A549 (cell line): ENCODE results near the gene FCN1. TPM values are rescaled to one million over a fixed set of nuclear protein-coding genes. Genes with fewer than 3 reads are reported as not detected.

Experiments
- ATAC-seq, 2 experiments: fragments of 200-7000 bp in 1 of 2; fragments of >200 bp in 1 of 2; cut with Nextera tagmentation in 1 of 2; cut with Tn5 transposase in 1 of 2; 3 replicates each; pipeline versions ENCODE4 v1.8.0 to v1.9.1; 2018 to 2020; ENCODE audit warnings: mild to moderate bottlenecking in 1 of 2, moderate library complexity in 1 of 2
- CTCF ChIA-PET: fragments of 300-600 bp; sonication (Branson Sonifier 250); formaldehyde crosslinking; extraction: SDS; loops from one replicate; lab custom pipeline; 2021; ENCODE audit warnings: antibody characterized with exemption, inconsistent platforms; lab: Yijun Ruan, JAX
- POLR2A ChIA-PET: fragments of 350-600 bp; formaldehyde crosslinking; extraction: SDS; loops from one replicate; lab custom pipeline; 2021; ENCODE audit warnings: antibody characterized with exemption, inconsistent platforms; lab: Yijun Ruan, JAX
- DNase-seq, 2 experiments: peaks; one replicate each; pipeline versions ENCODE4 v3.0.0 to v3.0.0-alpha.2; 2011 to 2016; ENCODE audit warnings: low read depth in 1 of 2, low spot score in 1 of 2
- FAIRE-seq: peaks from 2 replicates; lab custom pipeline; 2011; peaks lifted over from hg19 to GRCh38; lab: Jason Lieb, UNC
- H3K27ac ChIP-seq, 2 experiments: fragments of >200 bp; sonication (Bioruptor Twin); formaldehyde crosslinking; 3 replicates each; pipeline ENCODE4 v1.5.1; 2016 to 2017
- H3K4me1 ChIP-seq: fragments of >200 bp; sonication (Bioruptor Twin); formaldehyde crosslinking; 3 replicates; pipeline ENCODE4 v1.6.1; 2016
- H3K4me2 ChIP-seq: fragments of >200 bp; sonication (Bioruptor Twin); formaldehyde crosslinking; 3 replicates; pipeline ENCODE4 v1.6.1; 2016
- H3K4me3 ChIP-seq: fragments of >200 bp; sonication (Bioruptor Twin); formaldehyde crosslinking; 3 replicates; pipeline ENCODE4 v1.5.1; 2016
- H3K9me3 ChIP-seq: fragments of >200 bp; sonication (Bioruptor Twin); formaldehyde crosslinking; 3 replicates; pipeline ENCODE4 v1.6.1; 2016
- CBX2 ChIP-seq: fragments of 200-600 bp; sonication (generic); IDR thresholded peaks from 2 replicates; pipeline ENCODE4 v1.6.1; 2016; ENCODE audit warnings: low read depth, mild to moderate bottlenecking, borderline replicate concordance
- CBX8 ChIP-seq: fragments of 200-600 bp; sonication (generic); IDR thresholded peaks from 2 replicates; pipeline ENCODE4 v1.6.1; 2016
- CEBPB ChIP-seq, 2 experiments: fragments of >200 bp in 1 of 2; sonication (Bioruptor Twin) in 1 of 2; formaldehyde crosslinking in 1 of 2; IDR thresholded peaks; 2 replicates each; pipeline ENCODE4 v1.6.1; 2012 to 2016
- ELK1 ChIP-seq: fragments of 150-350 bp; IDR thresholded peaks from 2 replicates; pipeline ENCODE4 v1.6.1; 2014; ENCODE audit warnings: low read depth, mild to moderate bottlenecking, low read length
- ESRRA ChIP-seq: fragments of 150-350 bp; IDR thresholded peaks from 2 replicates; pipeline ENCODE4 v1.6.1; 2014; ENCODE audit warnings: mild to moderate bottlenecking, low read length, borderline replicate concordance
- FOXS1 ChIP-seq: fragments of 250-450 bp; sonication (Bioruptor Pico); IDR thresholded peaks from 2 replicates; pipeline ENCODE4 v1.5.0; 2020; ENCODE audit warnings: mild to moderate bottlenecking, moderate library complexity
- HMGXB4 ChIP-seq: fragments of 250-450 bp; sonication (Bioruptor Pico); IDR thresholded peaks from 2 replicates; pipeline ENCODE4 v1.5.0; 2021; ENCODE audit warnings: mild to moderate bottlenecking, moderate library complexity, borderline replicate concordance
- HOXA7 ChIP-seq: fragments of 250-450 bp; sonication (Bioruptor Pico); IDR thresholded peaks from 2 replicates; pipeline ENCODE4 v1.5.0; 2020; ENCODE audit warnings: mild to moderate bottlenecking, moderate library complexity
- HOXB13 ChIP-seq: fragments of 250-450 bp; sonication (Bioruptor Pico); IDR thresholded peaks from 2 replicates; pipeline ENCODE4 v1.5.0; 2020; ENCODE audit warnings: low read depth, mild to moderate bottlenecking, moderate library complexity
- JUN ChIP-seq, 2 experiments: fragments of >200 bp; sonication (Bioruptor Twin); formaldehyde crosslinking; IDR thresholded peaks; 2 replicates in 1 of 2; 3 replicates in 1 of 2; pipeline ENCODE4 v1.6.1; 2016 to 2017
- MAFK ChIP-seq: fragments of 450-650 bp; IDR thresholded peaks from 2 replicates; pipeline ENCODE4 v1.6.1; 2014; ENCODE audit not compliant: partially characterized antibody
- MAZ ChIP-seq: fragments of 150-350 bp; IDR thresholded peaks from 2 replicates; pipeline ENCODE4 v1.6.1; 2014; ENCODE audit warnings: antibody characterized with exemption, low read depth, low read length, borderline replicate concordance
- MYC ChIP-seq: IDR thresholded peaks from 2 replicates; pipeline ENCODE4 v1.6.1; 2012; ENCODE audit warnings: mild to moderate bottlenecking, inconsistent platforms, low read length, improper control_type of control experiment, borderline replicate concordance
- NFE2L2 ChIP-seq: fragments of 150-350 bp; conservative IDR thresholded peaks from 2 replicates; pipeline ENCODE4 v1.6.1; 2014; ENCODE audit warnings: low read length
- NPAS2 ChIP-seq: fragments of 250-450 bp; sonication (Bioruptor Pico); IDR thresholded peaks from 2 replicates; pipeline ENCODE4 v1.8.0; 2022; ENCODE audit warnings: mild to moderate bottlenecking, moderate library complexity, borderline replicate concordance
- POLR2AphosphoS2 ChIP-seq: conservative IDR thresholded peaks from 2 replicates; pipeline ENCODE4 v1.6.1; 2012; ENCODE audit warnings: low read length, improper control_type of control experiment, inconsistent platforms
- RAD21 ChIP-seq, 2 experiments: fragments of >200 bp in 1 of 2; sonication (Bioruptor Twin) in 1 of 2; formaldehyde crosslinking in 1 of 2; IDR thresholded peaks in 1 of 2; conservative IDR thresholded peaks in 1 of 2; 2 replicates in 1 of 2; 3 replicates in 1 of 2; pipeline ENCODE4 v1.6.1; 2012 to 2018; ENCODE audit warnings: inconsistent platforms in 1 of 2
- RCOR1 ChIP-seq: fragments of 150-350 bp; IDR thresholded peaks from 2 replicates; pipeline ENCODE4 v1.6.1; 2014; ENCODE audit warnings: antibody characterized with exemption, low read length, low read depth
- RNF2 ChIP-seq: fragments of 200-600 bp; sonication (generic); IDR thresholded peaks from 2 replicates; pipeline ENCODE4 v1.6.1; 2016; ENCODE audit warnings: low read depth, mild to moderate bottlenecking, antibody characterized with exemption, moderate library complexity, borderline replicate concordance
- SMC3 ChIP-seq: fragments of >200 bp; sonication (Bioruptor Twin); formaldehyde crosslinking; IDR thresholded peaks from 3 replicates; pipeline ENCODE4 v1.6.1; 2018; ENCODE audit warnings: inconsistent platforms
- TFCP2L1 ChIP-seq: fragments of 250-450 bp; sonication (Bioruptor Pico); IDR thresholded peaks from 2 replicates; pipeline ENCODE4 v1.5.0; 2021; ENCODE audit warnings: mild to moderate bottlenecking
- TP53 ChIP-seq: fragments of 250-450 bp; sonication (Bioruptor Pico); IDR thresholded peaks from 2 replicates; pipeline ENCODE4 v1.5.0; 2021; ENCODE audit warnings: mild to moderate bottlenecking, moderate library complexity
- USF2 ChIP-seq: fragments of 450-650 bp; IDR thresholded peaks from 2 replicates; pipeline ENCODE4 v1.6.1; 2014; ENCODE audit warnings: antibody characterized with exemption
- ZC3H11A ChIP-seq: fragments of 450-650 bp; IDR thresholded peaks from 2 replicates; pipeline ENCODE4 v1.6.1; 2014; ENCODE audit warnings: antibody characterized with exemption, mild to moderate bottlenecking
- ZFP36 ChIP-seq: fragments of 450-650 bp; IDR thresholded peaks from 2 replicates; pipeline ENCODE4 v1.6.1; 2014; ENCODE audit warnings: borderline replicate concordance; ENCODE audit not compliant: partially characterized antibody
- ZSCAN20 ChIP-seq: fragments of 250-450 bp; sonication (Bioruptor Pico); IDR thresholded peaks from 2 replicates; pipeline ENCODE4 v1.8.0; 2022; ENCODE audit warnings: mild to moderate bottlenecking, moderate library complexity
- WGBS: methylation state at CpG from one replicate; pipeline ENCODE4 v1.1.6; 2017; ENCODE audit errors: missing lambda C conversion rate; 5-methylcytosine and 5-hydroxymethylcytosine counted together
- polyA plus RNA-seq, 4 experiments: library from polyadenylated mRNA; depleted of rRNA in 3 of 4; stranded (reverse); fragments of >200 nt; fragmentation: RNase III in 1 of 4; extraction: RNeasy Plus Mini Kit Qiagen cat#74134 plus additional on column Dnase treatment in 1 of 4; gene quantifications; 2 replicates in 3 of 4; 3 replicates in 1 of 4; pipeline ENCODE4 v1.2.3, GENCODE V29; 2011 to 2017
- TF ChIP-seq, protein P1 (sequence below): IDR thresholded peaks from 2 replicates; pipeline ENCODE4 v1.6.1; 2012

The FCN1 gene
- polyA plus RNA-seq, 2 of the 4 experiments (the other 2 are of a cell fraction) = not detected

GRCh38 chr9:134951461-134951860, 33.7 kb upstream of the FCN1 start:
- H3K9me3 ChIP-seq = peaks cover 2% of the 10 kb centered on the region; the same call in 1 of the 3 replicates
- no peak for DNase-seq
- ATAC-seq = no peak
- H3K27ac ChIP-seq = no peak overlapping the region
- ChIA-PET CTCF (no interaction called here), POLR2A (no interaction called here)
- H3K4me1 ChIP-seq = no peaks in the 10 kb centered on the region
- TF ChIP-seq JUN (IDR thresholded peaks at IDR 0.05) = no peak
- no peak for TF ChIP-seq RAD21 (conservative IDR thresholded peaks at IDR 0.05 in 1 of 2, IDR thresholded peaks at IDR 0.05 in 1 of 2)
- no peak for TF ChIP-seq ZFP36
- no peak for TF ChIP-seq NPAS2 (CRISPR knock-in tag)
- TF ChIP-seq, protein P1, sequence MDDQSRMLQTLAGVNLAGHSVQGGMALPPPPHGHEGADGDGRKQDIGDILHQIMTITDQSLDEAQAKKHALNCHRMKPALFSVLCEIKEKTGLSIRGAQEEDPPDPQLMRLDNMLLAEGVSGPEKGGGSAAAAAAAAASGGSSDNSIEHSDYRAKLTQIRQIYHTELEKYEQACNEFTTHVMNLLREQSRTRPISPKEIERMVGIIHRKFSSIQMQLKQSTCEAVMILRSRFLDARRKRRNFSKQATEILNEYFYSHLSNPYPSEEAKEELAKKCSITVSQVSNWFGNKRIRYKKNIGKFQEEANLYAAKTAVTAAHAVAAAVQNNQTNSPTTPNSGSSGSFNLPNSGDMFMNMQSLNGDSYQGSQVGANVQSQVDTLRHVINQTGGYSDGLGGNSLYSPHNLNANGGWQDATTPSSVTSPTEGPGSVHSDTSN = no peak
- no peak for TF ChIP-seq ELK1
- no peak for TF ChIP-seq POLR2AphosphoS2
- no peak for TF ChIP-seq MYC
- WGBS = 63% methylated on average over 11 of the region's 11 CpGs
- no peak overlapping the region for H3K4me3 ChIP-seq
- FAIRE-seq = no peak
- no peak overlapping the region for H3K4me2 ChIP-seq

DNA sequence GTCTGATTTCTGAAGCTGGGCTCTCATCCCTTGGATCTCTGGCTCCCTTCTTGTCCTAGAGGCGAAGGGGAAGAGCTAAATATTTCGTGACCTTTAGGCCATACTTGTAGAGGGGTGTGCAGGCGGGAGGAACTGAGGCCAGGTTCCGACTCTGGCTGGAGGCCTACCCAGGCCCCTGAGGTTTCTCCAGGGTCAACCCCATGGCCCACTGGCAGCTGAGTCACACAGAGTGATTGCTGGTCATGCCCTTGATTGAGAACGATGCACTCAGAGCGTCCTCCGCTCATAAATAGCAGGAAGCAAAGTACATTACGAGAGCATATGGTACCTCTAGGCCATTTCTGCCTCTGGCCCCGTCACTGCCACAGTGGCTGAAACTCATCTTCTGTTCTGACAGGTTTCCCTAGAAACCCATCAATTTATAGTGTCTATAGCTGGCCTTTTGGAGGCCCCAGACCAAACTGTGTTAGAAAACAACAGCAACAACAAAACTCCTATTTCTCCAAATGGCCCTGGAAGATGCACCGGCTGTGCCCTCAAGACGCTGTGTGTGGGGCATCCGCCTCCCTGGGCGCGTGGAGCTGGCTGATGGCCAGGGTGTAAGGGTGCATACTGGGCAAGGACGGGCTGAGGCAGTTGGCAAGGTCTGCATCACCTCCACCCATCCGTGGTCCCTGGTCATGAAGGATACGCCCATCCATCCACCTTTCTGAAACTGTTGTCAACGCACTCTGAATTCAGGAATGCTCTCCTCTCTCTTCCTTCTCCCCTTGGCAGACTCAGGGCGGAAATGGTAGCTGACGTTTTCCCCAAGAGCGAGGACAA, 32.9 kb upstream of the FCN1 start:
- CTCF ChIA-PET = no interaction called here

More for the DNA sequence above, 32.9 kb upstream of the FCN1 start:
- no peaks in the 10 kb centered on the region for H3K4me1 ChIP-seq
- H3K27ac ChIP-seq = no peak overlapping the region
- no peak overlapping the region for H3K4me2 ChIP-seq
- POLR2A ChIA-PET = no interaction called here
- no peak overlapping the region for H3K4me3 ChIP-seq
- H3K9me3 ChIP-seq = peaks cover 2% of the 10 kb centered on the region; the same call in 1 of the 3 replicates
- 51% methylated on average over 20 of the region's 21 CpGs for WGBS
- no peak for ATAC-seq
- TF ChIP-seq RCOR1 (no peak), CBX8 (no peak), ZSCAN20 (no peak), CEBPB (IDR thresholded peaks at IDR 0.05) (no peak), HOXB13 (no peak), TFCP2L1 (no peak), HMGXB4 (no peak), NFE2L2 (no peak), MAFK (no peak), HOXA7 (CRISPR knock-in tag) (no peak), TP53 (no peak), ESRRA (no peak), ZC3H11A (no peak), RAD21 (conservative IDR thresholded peaks at IDR 0.05 in 1 of 2, IDR thresholded peaks at IDR 0.05 in 1 of 2) (no peak), MAZ (no peak), RNF2 (no peak), CBX2 (no peak), SMC3 (no peak), FOXS1 (CRISPR knock-in tag) (no peak), USF2 (no peak)
- DNase-seq = no peak
- FAIRE-seq = no peak
